Transverse colon (tissue), 4 donors: ENCODE results near the gene THSD7A. TPM values are rescaled to one million over a fixed set of nuclear protein-coding genes. Genes with fewer than 3 reads are reported as not detected.

ENCODE experiments used
- DNase-seq: peaks from one replicate; pipeline ENCODE4 v3.0.0-alpha.2; 2019
- H3K27ac ChIP-seq, 4 donors: fragments of 200-600 bp; sonication (generic); 2 replicates each; pipeline ENCODE4 v1.5.1; 2016 to 2018; ENCODE audit warnings: inconsistent platforms in 4 of 4
- H3K27me3 ChIP-seq: fragments of 200-600 bp; sonication (generic); 2 replicates; pipeline ENCODE4 v1.5.1; 2017; ENCODE audit warnings: inconsistent platforms
- H3K36me3 ChIP-seq, 4 donors: fragments of 200-600 bp; sonication (generic); 2 replicates each; pipeline ENCODE4 v1.5.1; 2017 to 2019; ENCODE audit warnings: inconsistent platforms in 4 of 4
- H3K4me1 ChIP-seq, 4 donors: fragments of 200-600 bp; sonication (generic); 2 replicates each; pipeline ENCODE4 v1.5.1; 2017 to 2020; ENCODE audit warnings: inconsistent platforms in 4 of 4
- H3K4me3 ChIP-seq, 4 donors: fragments of 200-600 bp; sonication (generic); 1 replicate in 1 of 4; 2 replicates in 3 of 4; pipeline versions ENCODE4 v1.5.1 to v1.6.1; 2017 to 2019; ENCODE audit warnings: inconsistent platforms in 4 of 4
- H3K9me3 ChIP-seq, 2 donors: fragments of 200-600 bp; sonication (generic); 2 replicates each; pipeline ENCODE4 v1.5.1; 2017 to 2019; ENCODE audit warnings: inconsistent platforms in 2 of 2
- EP300 ChIP-seq: sonication (generic); formaldehyde crosslinking; IDR thresholded peaks from one replicate; pipeline ENCODE4 v1.6.1; 2017; ENCODE audit warnings: antibody characterized with exemption, low read depth
- POLR2A ChIP-seq: fragments of 450-650 bp; IDR thresholded peaks from one replicate; pipeline ENCODE4 v1.6.1; 2016; ENCODE audit warnings: antibody characterized with exemption, mild to moderate bottlenecking, moderate library complexity
- POLR2AphosphoS5 ChIP-seq, 3 donors: sonication (generic); formaldehyde crosslinking; IDR thresholded peaks; one replicate each; pipeline ENCODE4 v1.6.1; 2016; ENCODE audit warnings: antibody characterized with exemption in 3 of 3
- WGBS, 2 donors: methylation state at CpG; one replicate each; pipeline ENCODE4 v1.1.5; 2018; ENCODE audit warnings: low coverage in 1 of 2; 5-methylcytosine and 5-hydroxymethylcytosine counted together
- in situ Hi-C, 4 donors: fragments of 200-750 bp; cut with MboI; loops; one replicate each; pipeline versions ENCODE4 v1.15.0 to v1.15.1; 2017; ENCODE audit warnings: low sequenced_read_pairs in 3 of 4, low pct_ligation_motif_present in 1 of 4, low pct_unique_long_range_greater_than_20kb in 1 of 4
- intact Hi-C: fragments of 100-400 bp; cut with DNase I; formaldehyde crosslinking; loops from one replicate; pipeline ENCODE4 v1.15.1; 2023; ENCODE audit warnings: low total_unique reads
- total RNA-seq, 4 donors: library from RNA; depleted of rRNA; stranded (reverse); fragments of >200 nt; gene quantifications; one replicate each; pipeline ENCODE4 v1.1.0, GENCODE V29; 2016
- TF ChIP-seq, protein P1 (sequence below), 5 experiments: fragments of 200-600 bp in 3 of 5; fragments of 450-650 bp in 2 of 5; sonication (generic) in 3 of 5; IDR thresholded peaks; 1 replicate in 2 of 5; 2 replicates in 3 of 5; pipeline ENCODE4 v1.5.1; 2016 to 2017; ENCODE audit warnings: antibody characterized with exemption in 5 of 5, inconsistent platforms in 3 of 5, mild to moderate bottlenecking in 2 of 5, moderate library complexity in 1 of 5

THSD7A gene
- total RNA-seq, 4 donors from 2014 or later, result 1.9 to 18.9 (median 2.0) TPM

DNA sequence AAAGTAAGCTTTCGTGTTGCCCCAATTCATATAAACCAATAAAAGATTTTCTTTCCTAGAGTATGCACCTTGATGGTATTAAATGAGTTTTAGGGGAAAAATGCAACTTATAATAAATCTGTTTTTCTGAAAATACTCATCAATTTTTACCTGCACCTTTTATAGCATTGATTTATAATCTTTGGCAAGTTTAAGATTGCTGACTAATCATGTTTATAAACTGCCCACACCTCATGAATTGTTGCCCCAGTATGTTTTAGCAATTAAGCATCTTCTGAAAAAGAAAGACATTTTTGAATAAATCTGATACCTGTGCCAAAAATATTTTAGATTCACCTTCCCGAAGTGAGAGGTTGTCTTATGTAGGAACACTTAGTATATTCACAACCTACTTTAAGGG lies 420.0 kb downstream of the THSD7A start:
- no peak overlapping the region for H3K4me3 ChIP-seq
- H3K27me3 ChIP-seq, result no peaks in the 10 kb centered on the region
- no peaks in the 10 kb centered on the region for H3K4me1 ChIP-seq
- no peak overlapping the region for H3K27ac ChIP-seq
- DNase-seq, result no peak
- no peaks in the 10 kb centered on the region for H3K36me3 ChIP-seq
- H3K9me3 ChIP-seq, result peaks cover 0 to 7% of the 10 kb centered on the region in 2 donors
- intact Hi-C loops, result no loop called here
- TF ChIP-seq, protein P1, sequence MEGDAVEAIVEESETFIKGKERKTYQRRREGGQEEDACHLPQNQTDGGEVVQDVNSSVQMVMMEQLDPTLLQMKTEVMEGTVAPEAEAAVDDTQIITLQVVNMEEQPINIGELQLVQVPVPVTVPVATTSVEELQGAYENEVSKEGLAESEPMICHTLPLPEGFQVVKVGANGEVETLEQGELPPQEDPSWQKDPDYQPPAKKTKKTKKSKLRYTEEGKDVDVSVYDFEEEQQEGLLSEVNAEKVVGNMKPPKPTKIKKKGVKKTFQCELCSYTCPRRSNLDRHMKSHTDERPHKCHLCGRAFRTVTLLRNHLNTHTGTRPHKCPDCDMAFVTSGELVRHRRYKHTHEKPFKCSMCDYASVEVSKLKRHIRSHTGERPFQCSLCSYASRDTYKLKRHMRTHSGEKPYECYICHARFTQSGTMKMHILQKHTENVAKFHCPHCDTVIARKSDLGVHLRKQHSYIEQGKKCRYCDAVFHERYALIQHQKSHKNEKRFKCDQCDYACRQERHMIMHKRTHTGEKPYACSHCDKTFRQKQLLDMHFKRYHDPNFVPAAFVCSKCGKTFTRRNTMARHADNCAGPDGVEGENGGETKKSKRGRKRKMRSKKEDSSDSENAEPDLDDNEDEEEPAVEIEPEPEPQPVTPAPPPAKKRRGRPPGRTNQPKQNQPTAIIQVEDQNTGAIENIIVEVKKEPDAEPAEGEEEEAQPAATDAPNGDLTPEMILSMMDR (IDR thresholded peaks at IDR 0.05), result no peak
- TF ChIP-seq EP300 (no peak), POLR2AphosphoS5 (IDR thresholded peaks at IDR 0.05) (no peak), POLR2A (no peak)
- 72 to 75% methylated on average over 2 of the region's 2 CpGs for WGBS, 2 donors
- in situ Hi-C loops, result loop anchor here in 2 of 4 donors (25.0 kb wide), 2 partner anchors 425 to 900 kb away; partner anchors contain the start of gene THSD7A (in 1 of the 2)

- intact Hi-C loops (no loop called here), in situ Hi-C loops (loop anchor here in 2 of 4 donors (25.0 kb wide), 2 partner anchors 426 to 901 kb away; partner anchors contain the start of gene THSD7A (in 1 of the 2))
- no peaks in the 10 kb centered on the region for H3K36me3 ChIP-seq
- H3K27me3 ChIP-seq, result no peaks in the 10 kb centered on the region
- no peak overlapping the region for H3K4me3 ChIP-seq
- DNase-seq, result no peak
- no peaks in the 10 kb centered on the region for H3K4me1 ChIP-seq
- WGBS, 2 donors, result 73 to 84% methylated on average over 8 of the region's 8 CpGs
- no peak overlapping the region for H3K27ac ChIP-seq
- H3K9me3 ChIP-seq, result peaks cover 0 to 7% of the 10 kb centered on the region in 2 donors
- TF ChIP-seq, protein P1 (IDR thresholded peaks at IDR 0.05), result no peak
- no peak for TF ChIP-seq POLR2AphosphoS5 (IDR thresholded peaks at IDR 0.05)
- TF ChIP-seq EP300, result no peak
- TF ChIP-seq POLR2A, result no peak
Measured at GRCh38 chr7:11410656-11411644, 421.0 kb downstream of the THSD7A start.

- H3K4me3 ChIP-seq, result no peak overlapping the region
- H3K27me3 ChIP-seq, result no peaks in the 10 kb centered on the region
- 48% methylated on average over 1 of the region's 1 CpG; no CpG with 5 or more reads in 1 of the 2 donors for WGBS, 2 donors
- TF ChIP-seq POLR2A, result no peak
- TF ChIP-seq, protein P1 (IDR thresholded peaks at IDR 0.05), result no peak
- no peak for TF ChIP-seq EP300
- TF ChIP-seq POLR2AphosphoS5 (IDR thresholded peaks at IDR 0.05), result no peak
- H3K9me3 ChIP-seq, result no peaks in the 10 kb centered on the region
- intact Hi-C loops, result no loop called here
- H3K4me1 ChIP-seq, result no peaks in the 10 kb centered on the region
- no peaks in the 10 kb centered on the region for H3K36me3 ChIP-seq
- in situ Hi-C loops, result loop anchor here in 2 of 4 donors (25.0 kb wide), 2 partner anchors 433 to 908 kb away; partner anchors contain the start of gene THSD7A (in 1 of the 2)
- no peak overlapping the region for H3K27ac ChIP-seq
- DNase-seq, result no peak
Measured at GRCh38 chr7:11404355-11404754, 427.6 kb downstream of the THSD7A start.

DNA sequence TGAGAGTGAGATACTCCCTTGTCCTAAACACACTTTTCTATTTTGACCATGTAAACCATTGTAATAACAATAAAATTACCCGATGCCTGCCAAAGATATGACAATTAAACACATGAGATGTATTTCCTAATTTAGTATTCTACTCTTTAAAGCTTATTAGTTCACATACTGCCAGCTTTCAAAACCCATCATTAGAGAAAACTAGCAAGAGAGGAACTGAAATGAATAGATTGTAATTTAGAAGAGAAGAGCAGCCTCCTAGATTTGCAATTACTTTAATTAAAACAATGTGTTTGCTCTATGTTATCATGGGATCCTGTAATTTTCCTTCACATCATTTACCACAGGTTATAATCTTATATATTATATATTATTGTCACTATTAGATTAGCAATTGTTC lies 428.2 kb downstream of the THSD7A start:
- no peak for DNase-seq
- no peaks in the 10 kb centered on the region for H3K36me3 ChIP-seq
- WGBS, 2 donors, result 76 to 78% methylated on average over 1 of the region's 1 CpG
- no peaks in the 10 kb centered on the region for H3K27me3 ChIP-seq
- peaks cover 0 to 2% of the 10 kb centered on the region in 2 donors for H3K9me3 ChIP-seq
- TF ChIP-seq, protein P1 (IDR thresholded peaks at IDR 0.05), result no peak
- TF ChIP-seq EP300 (no peak), POLR2AphosphoS5 (IDR thresholded peaks at IDR 0.05) (no peak), POLR2A (no peak)
- intact Hi-C loops, result no loop called here
- H3K4me1 ChIP-seq, result no peaks in the 10 kb centered on the region
- no peak overlapping the region for H3K27ac ChIP-seq
- in situ Hi-C loops, result loop anchor here in 2 of 4 donors (25.0 kb wide), 2 partner anchors 434 to 909 kb away; partner anchors contain the start of gene THSD7A (in 1 of the 2)
- H3K4me3 ChIP-seq, result no peak overlapping the region
